Memory B cell (primary cell): ENCODE measurements around the gene CRTAC1.

Experiments
- ATAC-seq: fragments of 150-1000 bp; cut with Tn5 transposase; 2 replicates; pipeline ENCODE4 v1.10.0; 2021; ENCODE audit warnings: low read depth, mild to moderate bottlenecking, moderate library complexity
- DNase-seq, 2 donors: peaks; one replicate each; pipeline ENCODE4 v3.0.0; 2022; ENCODE audit warnings: low spot score in 2 of 2
- H3K27ac Mint-ChIP-seq: one replicate; pipeline ENCODE4 v1.8.0; 2022; ENCODE audit warnings: mild to moderate bottlenecking, moderate library complexity, mixed read lengths
- H3K27me3 Mint-ChIP-seq: one replicate; pipeline ENCODE4 v1.8.0; 2022; ENCODE audit warnings: mixed read lengths
- H3K36me3 Mint-ChIP-seq: one replicate; pipeline ENCODE4 v1.8.0; 2022; ENCODE audit warnings: mild to moderate bottlenecking, mixed read lengths
- H3K4me1 Mint-ChIP-seq: one replicate; pipeline ENCODE4 v1.8.0; 2022; ENCODE audit warnings: mixed read lengths
- H3K4me3 Mint-ChIP-seq: one replicate; pipeline ENCODE4 v1.8.0; 2022; ENCODE audit warnings: mild to moderate bottlenecking, moderate library complexity, mixed read lengths
- H3K9me3 Mint-ChIP-seq: one replicate; pipeline ENCODE4 v1.8.0; 2022; ENCODE audit warnings: mixed read lengths

CRTAC1 gene

GRCh38 chr10:97901381-97901780, 129.0 kb downstream of the CRTAC1 start:
- no peaks in the 10 kb centered on the region for H3K4me1 Mint-ChIP-seq
- no peak overlapping the region for H3K27ac Mint-ChIP-seq
- H3K27me3 Mint-ChIP-seq, result peaks cover 11% of the 10 kb centered on the region
- no peak overlapping the region for H3K4me3 Mint-ChIP-seq
- no peaks in the 10 kb centered on the region for H3K9me3 Mint-ChIP-seq
- H3K36me3 Mint-ChIP-seq, result no peaks in the 10 kb centered on the region
- DNase-seq, result no peak
- ATAC-seq, result no peak

DNA sequence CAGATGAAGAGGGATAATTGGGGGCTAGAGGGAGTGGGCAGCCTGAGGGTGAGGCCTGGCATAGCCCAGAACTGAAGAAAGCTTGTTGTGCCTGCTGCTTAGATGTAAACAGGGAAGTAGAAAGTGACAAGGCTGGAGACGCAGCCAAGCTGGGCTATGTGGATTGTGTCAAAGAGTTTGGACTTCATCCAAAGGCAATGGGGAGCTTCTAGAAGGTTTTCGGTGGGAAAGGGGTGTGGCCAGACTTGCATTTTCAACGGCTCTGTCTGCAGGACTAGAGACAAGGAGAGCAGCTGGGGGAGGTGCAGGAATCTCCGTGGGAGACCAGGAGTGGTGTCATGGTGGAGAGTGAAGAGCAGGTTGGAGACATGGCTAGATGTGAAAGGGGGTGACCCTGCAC, 132.0 kb downstream of the CRTAC1 start:
- H3K27me3 Mint-ChIP-seq, result peaks cover 12% of the 10 kb centered on the region
- no peaks in the 10 kb centered on the region for H3K36me3 Mint-ChIP-seq
- DNase-seq (no peak), ATAC-seq (no peak)
- no peak overlapping the region for H3K4me3 Mint-ChIP-seq
- H3K9me3 Mint-ChIP-seq, result no peaks in the 10 kb centered on the region
- H3K27ac Mint-ChIP-seq, result no peak overlapping the region
- no peaks in the 10 kb centered on the region for H3K4me1 Mint-ChIP-seq

GRCh38 chr10:97896756-97897358, 133.6 kb downstream of the CRTAC1 start:
- DNase-seq (no peak), ATAC-seq (no peak)
- Mint-ChIP-seq H3K36me3 (no peaks in the 10 kb centered on the region), H3K9me3 (no peaks in the 10 kb centered on the region), H3K27ac (no peak overlapping the region), H3K27me3 (peaks cover 10% of the 10 kb centered on the region), H3K4me3 (no peak overlapping the region), H3K4me1 (no peaks in the 10 kb centered on the region)

- no peak for DNase-seq
Measured at GRCh38 chr10:97895915-97896314, 134.5 kb downstream of the CRTAC1 start.

DNA sequence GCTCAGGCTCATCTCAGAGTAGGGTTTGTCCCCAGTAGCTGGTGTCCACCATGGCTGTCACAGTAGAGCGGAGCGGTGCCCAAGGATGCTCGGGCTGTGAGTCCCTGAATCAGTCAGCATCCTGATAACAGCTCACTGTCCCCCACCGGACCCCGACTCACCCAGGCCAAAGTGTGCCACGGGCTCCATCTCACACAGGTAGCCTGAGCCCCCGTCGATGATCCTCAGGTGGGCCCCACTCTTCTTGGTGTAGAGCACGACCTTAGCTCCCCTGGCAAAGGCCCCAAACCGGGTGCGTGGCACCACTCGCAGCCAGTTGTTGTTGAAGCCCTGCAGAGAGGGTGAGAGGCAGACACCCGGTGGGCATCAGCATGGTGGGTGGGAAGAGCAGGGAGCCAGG, 135.3 kb downstream of the CRTAC1 start:
- Mint-ChIP-seq H3K27me3 (peaks cover 11% of the 10 kb centered on the region), H3K4me1 (no peaks in the 10 kb centered on the region), H3K4me3 (no peak overlapping the region), H3K27ac (no peak overlapping the region), H3K9me3 (no peaks in the 10 kb centered on the region), H3K36me3 (no peaks in the 10 kb centered on the region)
- DNase-seq (no peak), ATAC-seq (no peak)

More at GRCh38 chr10:97895915-97896314, 134.5 kb downstream of the CRTAC1 start:
- Mint-ChIP-seq H3K27ac (no peak overlapping the region), H3K36me3 (no peaks in the 10 kb centered on the region), H3K4me1 (no peaks in the 10 kb centered on the region), H3K4me3 (no peak overlapping the region), H3K27me3 (peaks cover 11% of the 10 kb centered on the region), H3K9me3 (no peaks in the 10 kb centered on the region)
- ATAC-seq, result no peak

GRCh38 chr10:97894092-97894491, 136.3 kb downstream of the CRTAC1 start:
- Mint-ChIP-seq H3K9me3 (no peaks in the 10 kb centered on the region), H3K27me3 (peaks cover 11% of the 10 kb centered on the region), H3K4me1 (no peaks in the 10 kb centered on the region), H3K4me3 (no peak overlapping the region), H3K36me3 (no peaks in the 10 kb centered on the region), H3K27ac (no peak overlapping the region)
- no peak for ATAC-seq
- DNase-seq, result no peak

DNA sequence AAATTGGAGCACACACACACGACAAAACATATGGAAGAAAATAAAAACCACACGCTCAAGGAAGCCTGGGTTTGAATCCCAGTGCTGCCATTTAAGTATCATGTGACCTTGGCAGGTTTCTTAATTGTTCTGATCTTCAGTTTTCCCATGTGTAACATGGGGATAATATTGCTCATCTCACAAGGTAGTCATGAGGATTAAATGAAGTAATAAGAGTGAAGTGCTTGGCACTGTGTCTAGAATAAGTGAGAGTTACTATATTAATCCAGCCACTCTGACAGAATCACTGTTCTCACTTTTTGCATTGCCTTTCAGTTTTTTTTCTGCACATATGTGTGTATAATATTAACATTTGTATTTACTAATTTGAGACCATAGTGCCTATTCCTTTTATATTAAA, 137.5 kb downstream of the CRTAC1 start:
- no peak for DNase-seq
- ATAC-seq, result no peak
- H3K4me3 Mint-ChIP-seq, result no peak overlapping the region
- H3K4me1 Mint-ChIP-seq, result no peaks in the 10 kb centered on the region
- peaks cover 14% of the 10 kb centered on the region for H3K27me3 Mint-ChIP-seq
- H3K27ac Mint-ChIP-seq, result no peak overlapping the region
- H3K9me3 Mint-ChIP-seq, result no peaks in the 10 kb centered on the region
- no peaks in the 10 kb centered on the region for H3K36me3 Mint-ChIP-seq

- no peak for DNase-seq
- Mint-ChIP-seq H3K4me3 (no peak overlapping the region), H3K4me1 (no peaks in the 10 kb centered on the region), H3K27ac (no peak overlapping the region), H3K27me3 (peaks cover 14% of the 10 kb centered on the region), H3K9me3 (no peaks in the 10 kb centered on the region), H3K36me3 (no peaks in the 10 kb centered on the region)
- ATAC-seq, result no peak
Measured at GRCh38 chr10:97892506-97892905, 137.9 kb downstream of the CRTAC1 start.

DNA sequence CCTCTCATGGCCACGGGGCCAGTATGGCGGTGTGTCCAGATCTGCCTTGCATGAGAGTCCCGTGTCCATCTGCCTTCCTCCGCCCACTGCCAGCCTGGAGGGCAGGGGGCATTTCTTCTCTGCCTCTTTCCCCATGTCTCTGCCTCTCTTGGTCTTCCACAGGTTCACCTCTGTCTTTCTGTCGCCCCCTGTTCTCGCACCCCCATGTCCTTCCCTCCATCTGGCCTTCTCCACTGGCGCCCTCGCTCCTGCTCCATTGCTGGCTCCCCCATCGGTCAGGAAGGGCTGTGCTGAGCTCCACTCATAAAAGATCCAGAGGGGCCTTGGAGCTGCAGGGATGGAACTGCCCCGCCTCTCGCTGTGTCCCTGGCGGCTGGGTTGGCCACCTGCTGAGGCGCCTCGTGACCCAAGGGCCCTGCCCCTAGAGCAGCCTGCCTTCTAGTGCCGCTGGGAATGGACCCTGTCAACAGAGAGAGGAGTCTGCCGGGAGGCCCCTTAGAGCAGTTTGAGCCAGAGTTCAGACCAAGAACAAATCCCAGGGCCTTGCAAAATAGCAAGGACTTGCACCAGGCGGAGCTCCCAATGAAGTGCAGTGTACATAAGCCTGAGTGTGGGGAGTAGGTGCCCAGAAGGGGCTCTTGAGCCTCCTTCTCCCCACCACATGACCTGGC, 138.8 kb downstream of the CRTAC1 start:
- DNase-seq, result no peak
- Mint-ChIP-seq H3K27me3 (peaks cover 14% of the 10 kb centered on the region), H3K4me3 (no peak overlapping the region), H3K36me3 (no peaks in the 10 kb centered on the region), H3K9me3 (no peaks in the 10 kb centered on the region), H3K27ac (no peak overlapping the region), H3K4me1 (no peaks in the 10 kb centered on the region)
- no peak for ATAC-seq

- Mint-ChIP-seq H3K4me3 (no peak overlapping the region), H3K27me3 (peaks cover 15% of the 10 kb centered on the region), H3K27ac (no peak overlapping the region), H3K4me1 (no peaks in the 10 kb centered on the region), H3K9me3 (no peaks in the 10 kb centered on the region), H3K36me3 (no peaks in the 10 kb centered on the region)
- DNase-seq (no peak), ATAC-seq (no peak)
Measured at GRCh38 chr10:97889461-97890265, 140.8 kb downstream of the CRTAC1 start.

DNA sequence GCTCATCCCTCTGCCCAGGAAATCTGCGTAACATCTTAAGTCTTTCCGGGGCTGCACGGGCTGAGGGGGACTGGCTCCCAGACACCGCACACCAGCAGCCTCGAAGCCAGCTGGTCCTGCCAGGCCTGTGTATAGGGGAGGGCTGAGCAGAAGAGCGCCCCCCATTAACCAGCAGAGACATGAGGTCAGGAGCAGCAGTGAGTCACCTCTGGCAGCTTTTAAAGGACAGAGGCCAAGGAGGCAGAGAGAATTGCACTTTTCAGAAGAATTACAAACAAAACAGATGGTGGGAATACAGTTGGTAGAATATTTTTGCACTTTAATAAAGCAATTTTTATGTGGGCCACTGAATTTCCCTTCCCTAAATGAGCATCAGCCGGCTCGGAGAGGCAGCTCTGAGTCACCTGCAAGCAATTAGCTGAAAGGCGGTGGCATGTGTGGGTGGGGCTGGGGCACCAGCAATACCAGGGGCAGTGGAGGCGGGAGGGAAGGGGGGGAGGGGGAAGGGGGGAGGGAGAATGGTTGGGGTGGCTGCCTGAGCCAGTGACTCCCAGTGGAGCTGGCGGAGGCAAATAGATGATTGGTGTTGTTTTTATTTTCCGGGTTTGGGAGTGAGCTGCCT, 141.7 kb downstream of the CRTAC1 start:
- no peaks in the 10 kb centered on the region for H3K36me3 Mint-ChIP-seq
- H3K4me3 Mint-ChIP-seq, result no peak overlapping the region
- no peaks in the 10 kb centered on the region for H3K4me1 Mint-ChIP-seq
- ATAC-seq (no peak), DNase-seq (no peak)
- H3K9me3 Mint-ChIP-seq, result no peaks in the 10 kb centered on the region
- H3K27me3 Mint-ChIP-seq, result peaks cover 13% of the 10 kb centered on the region
- no peak overlapping the region for H3K27ac Mint-ChIP-seq

DNA sequence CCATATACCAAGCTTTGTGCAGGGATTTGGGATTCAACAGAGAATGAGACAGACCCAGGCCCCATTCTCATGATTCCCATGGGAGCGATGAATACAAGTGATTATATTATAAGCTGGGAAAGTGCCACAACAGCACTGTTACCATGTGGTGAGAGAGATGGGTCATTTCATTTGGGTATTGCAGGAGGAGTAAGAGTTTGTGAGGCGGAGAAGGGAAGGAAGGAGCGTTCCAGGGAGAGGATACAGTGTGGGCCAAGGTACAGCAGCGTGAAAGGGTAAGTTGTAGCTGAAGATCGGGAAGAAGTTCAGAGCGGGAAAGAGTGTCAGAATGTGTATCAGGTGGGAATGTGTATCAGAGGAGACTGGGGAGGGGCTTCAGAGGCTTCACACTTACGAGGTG, 142.3 kb downstream of the CRTAC1 start:
- ATAC-seq, result no peak
- no peak overlapping the region for H3K4me3 Mint-ChIP-seq
- no peaks in the 10 kb centered on the region for H3K4me1 Mint-ChIP-seq
- no peak overlapping the region for H3K27ac Mint-ChIP-seq
- H3K36me3 Mint-ChIP-seq, result no peaks in the 10 kb centered on the region
- peaks cover 11% of the 10 kb centered on the region for H3K27me3 Mint-ChIP-seq
- DNase-seq, result no peak
- no peaks in the 10 kb centered on the region for H3K9me3 Mint-ChIP-seq

DNA sequence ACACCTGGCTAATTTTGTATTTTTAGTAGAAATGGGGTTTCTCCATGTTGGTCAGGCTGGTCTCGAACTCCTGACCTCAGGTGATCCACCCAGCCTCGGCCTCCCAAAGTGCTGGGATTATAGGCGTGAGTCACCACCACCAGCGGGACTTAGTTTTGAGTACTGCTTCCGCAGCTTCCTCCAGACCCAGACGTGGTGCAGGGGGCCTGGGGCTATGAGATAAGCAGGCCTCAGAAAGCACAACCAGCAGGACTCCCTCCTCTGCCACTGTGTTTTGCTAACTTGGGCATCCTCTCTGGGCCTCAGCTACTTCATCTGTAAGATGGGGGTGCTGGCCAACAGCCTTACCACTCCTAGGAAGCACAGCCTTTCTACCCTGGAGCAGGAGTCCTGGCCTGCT, 143.0 kb downstream of the CRTAC1 start:
- no peak for ATAC-seq
- Mint-ChIP-seq H3K4me1 (no peaks in the 10 kb centered on the region), H3K36me3 (no peaks in the 10 kb centered on the region), H3K9me3 (no peaks in the 10 kb centered on the region), H3K27me3 (peaks cover 13% of the 10 kb centered on the region), H3K4me3 (no peak overlapping the region), H3K27ac (no peak overlapping the region)
- DNase-seq, result no peak

DNA sequence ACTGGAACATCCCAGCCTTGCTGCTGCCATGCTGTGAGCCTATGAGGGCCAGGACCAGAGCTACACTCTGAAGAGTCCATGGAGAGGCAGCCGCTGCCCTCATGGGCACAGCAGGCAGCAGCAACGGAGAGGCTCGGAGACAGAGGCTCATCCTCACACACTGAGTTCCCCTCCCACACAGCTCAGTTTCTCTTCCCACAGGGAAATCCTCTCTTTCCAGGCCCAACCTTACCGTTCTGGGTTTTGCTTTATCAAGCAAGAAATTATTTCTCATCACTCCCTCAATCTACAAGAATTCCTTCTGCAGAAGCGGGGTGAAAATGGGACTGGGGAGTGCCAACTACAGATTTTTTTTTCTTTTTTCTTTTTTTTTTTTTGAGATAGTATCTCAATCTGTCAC, 144.1 kb downstream of the CRTAC1 start:
- DNase-seq (no peak), ATAC-seq (no peak)
- Mint-ChIP-seq H3K27me3 (peaks cover 17% of the 10 kb centered on the region), H3K4me1 (no peaks in the 10 kb centered on the region), H3K27ac (no peak overlapping the region), H3K9me3 (no peaks in the 10 kb centered on the region), H3K4me3 (no peak overlapping the region), H3K36me3 (no peaks in the 10 kb centered on the region)
